ENCODE results near the gene PODNL1.
A peak's percentile ranks its signal among the peaks of the same experiment; 100 is the strongest.

Gene PODNL1

GRCh38 chr19:13956365-13956744, 18.1 kb upstream of the PODNL1 start:
- DNase-seq, result no peak

GRCh38 chr19:13955662-13956364, 17.6 kb upstream of the PODNL1 start:
- no peak for DNase-seq

DNA sequence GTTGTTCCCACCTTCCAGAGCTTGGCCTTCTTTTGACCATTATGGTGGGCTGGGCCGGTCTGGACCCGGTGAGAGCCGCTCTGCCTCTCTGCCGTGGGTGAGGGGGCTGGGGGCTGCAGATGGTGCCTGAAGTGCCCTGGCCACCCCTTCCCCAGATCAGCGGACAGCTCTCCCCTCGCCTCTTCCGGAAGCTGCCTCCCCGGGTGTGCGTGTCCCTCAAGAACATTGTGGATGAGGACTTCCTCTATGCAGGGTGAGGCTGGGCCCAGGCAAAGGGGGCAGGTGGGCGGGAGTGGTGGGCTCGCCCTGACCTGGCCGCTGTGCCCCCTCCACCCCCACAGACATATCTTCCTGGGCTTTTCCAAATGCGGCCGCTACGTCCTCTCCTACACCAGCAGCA, 16.0 kb upstream of the PODNL1 start:
- DNase-seq, result no peak

DNA sequence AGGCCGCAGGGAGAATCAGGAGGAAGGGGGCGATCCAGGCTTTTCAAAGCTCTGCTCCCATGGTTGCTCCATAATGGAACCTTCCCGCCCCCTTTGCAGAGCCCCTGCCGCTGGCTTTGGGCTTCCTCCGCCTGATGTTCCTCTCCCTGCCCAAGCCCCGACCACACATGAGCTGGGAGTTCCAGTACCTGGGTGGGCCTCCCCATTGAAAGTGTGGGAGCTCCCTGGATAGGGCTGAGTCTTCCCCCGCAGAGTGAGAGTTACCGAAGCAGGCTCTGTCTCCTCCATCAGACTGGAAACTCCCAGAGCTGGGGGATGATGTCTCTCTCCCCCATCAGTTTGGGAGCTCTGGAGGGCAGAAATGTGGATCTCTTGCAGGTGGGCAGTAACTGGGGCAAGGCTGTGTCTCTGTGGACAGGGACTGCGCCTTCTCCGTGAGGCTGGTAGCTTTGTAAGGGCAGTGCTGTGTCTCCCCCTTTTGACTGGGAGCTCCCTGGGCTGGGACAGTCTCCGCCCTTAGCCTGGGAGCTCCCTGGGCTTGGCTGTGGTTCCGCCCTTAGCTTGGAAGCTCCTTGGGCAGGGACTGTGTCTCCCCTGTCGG, 14.8 kb upstream of the PODNL1 start:
- DNase-seq, result no peak

DNA sequence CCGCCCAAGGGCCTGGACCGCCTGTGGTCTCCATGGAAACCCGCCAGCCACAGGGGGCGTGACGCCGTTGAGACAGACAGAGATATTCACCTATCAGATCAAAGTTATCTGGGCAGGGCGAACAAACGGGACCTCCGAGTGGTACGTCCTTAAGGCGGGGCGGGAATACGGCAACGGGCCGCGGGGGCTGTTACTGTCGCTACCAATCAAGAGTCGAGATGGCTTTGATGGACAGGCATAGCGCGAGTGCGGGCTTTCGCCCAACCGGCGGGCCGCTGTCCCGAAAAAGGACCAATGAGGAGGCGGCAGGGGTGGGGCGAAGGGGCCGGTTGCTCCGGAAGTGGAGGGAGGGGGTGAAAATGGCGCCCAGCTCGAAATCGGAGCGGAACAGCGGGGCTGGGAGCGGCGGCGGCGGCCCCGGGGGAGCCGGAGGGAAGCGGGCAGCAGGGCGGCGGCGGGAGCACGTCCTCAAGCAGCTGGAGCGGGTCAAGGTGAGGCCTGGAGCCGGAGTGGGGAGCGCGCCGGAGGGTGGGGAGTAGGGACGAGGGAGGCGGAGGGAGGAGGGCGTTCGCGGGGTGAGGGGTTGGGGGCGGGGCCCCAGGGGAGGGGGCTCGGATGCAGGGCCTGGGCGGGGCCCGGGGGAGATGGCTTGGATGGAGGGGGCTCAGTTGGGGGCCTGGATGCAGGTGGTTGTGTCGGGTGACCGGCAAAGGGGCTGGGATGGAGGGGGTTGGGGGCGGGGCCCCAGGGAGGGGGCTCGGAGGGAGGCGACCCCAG, 14.1 kb upstream of the PODNL1 start, which contains the start of gene DCAF15:
Gene DCAF15 (plus strand): TSS at position 356 of the 777 bp plus-strand sequence. CDS start 4 bp downstream, at position 360.
- peak; percentile 99 for DNase-seq

- DNase-seq, result no peak
These were observed 13.6 kb upstream of the PODNL1 start for GRCh38 chr19:13951799-13952153.

DNA sequence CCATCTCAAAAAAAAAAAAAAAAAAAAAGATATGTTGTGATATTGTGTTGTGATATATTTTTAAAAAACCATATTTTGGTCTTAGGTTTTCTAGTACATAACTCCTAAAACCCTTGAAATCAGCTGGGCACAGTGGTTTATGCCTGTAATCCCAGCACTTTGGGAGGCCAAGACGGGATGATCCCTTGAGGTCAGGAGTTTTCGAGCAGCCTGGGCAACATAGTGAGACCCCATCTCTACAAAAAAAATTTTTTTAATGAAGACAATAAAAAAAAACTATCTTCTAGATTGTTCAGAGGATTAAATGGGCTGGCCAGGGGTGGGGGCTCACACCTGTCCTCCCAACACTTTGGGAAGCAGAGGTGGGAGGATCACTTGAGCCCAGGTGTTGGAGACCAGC, 12.8 kb upstream of the PODNL1 start:
- DNase-seq, result no peak

DNA sequence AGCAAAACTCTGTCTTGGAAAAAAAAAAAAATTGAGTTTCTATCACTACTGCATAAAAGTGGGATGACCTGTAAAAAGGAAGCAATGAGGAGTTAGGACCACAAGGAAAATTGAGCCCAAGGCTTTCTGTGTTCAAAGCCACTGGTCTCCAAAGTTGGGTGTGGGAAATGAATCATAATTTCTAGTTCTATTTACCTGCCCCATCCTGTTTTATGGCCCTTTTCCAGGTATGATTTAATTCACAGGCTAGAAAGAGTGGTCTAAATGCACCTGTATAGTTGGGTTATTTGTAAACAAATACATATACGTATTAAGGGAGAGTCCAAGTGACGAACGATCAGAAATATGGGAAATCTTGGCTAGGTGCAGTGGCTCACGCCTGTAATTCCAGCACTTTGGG, 8.2 kb upstream of the PODNL1 start:
- no peak for DNase-seq

DNA sequence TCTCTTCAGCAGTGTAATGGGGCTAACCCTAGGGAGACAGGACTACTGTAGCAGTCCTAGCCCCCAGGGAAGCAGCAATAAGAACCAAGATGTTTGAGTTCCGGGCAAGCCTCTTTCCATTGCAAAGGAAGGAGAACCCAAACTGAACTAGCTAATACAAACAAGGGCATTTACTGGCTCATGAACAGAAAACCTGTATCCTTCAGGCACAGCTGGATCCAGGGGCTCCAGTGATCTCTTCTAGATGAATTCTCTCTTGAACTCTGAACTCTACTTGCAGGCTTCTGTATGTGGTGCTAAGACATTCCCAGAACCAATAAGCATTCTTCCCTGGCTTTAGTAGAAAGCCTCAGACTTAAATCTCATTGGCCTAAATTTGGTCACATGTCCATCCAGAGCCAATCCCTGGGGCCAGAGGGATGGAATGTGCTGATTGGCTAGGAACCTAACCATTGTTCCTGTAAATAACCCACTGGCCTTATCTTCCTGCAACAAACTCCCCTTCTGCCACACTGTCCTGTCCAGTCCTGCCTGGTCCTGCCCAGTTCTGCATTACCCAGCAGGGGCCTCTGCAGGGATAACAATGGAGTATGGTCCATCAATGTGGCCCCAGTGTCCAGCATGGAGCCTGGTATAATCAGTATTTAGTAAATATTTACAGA, 3.9 kb upstream of the PODNL1 start:
- DNase-seq, result no peak

DNA sequence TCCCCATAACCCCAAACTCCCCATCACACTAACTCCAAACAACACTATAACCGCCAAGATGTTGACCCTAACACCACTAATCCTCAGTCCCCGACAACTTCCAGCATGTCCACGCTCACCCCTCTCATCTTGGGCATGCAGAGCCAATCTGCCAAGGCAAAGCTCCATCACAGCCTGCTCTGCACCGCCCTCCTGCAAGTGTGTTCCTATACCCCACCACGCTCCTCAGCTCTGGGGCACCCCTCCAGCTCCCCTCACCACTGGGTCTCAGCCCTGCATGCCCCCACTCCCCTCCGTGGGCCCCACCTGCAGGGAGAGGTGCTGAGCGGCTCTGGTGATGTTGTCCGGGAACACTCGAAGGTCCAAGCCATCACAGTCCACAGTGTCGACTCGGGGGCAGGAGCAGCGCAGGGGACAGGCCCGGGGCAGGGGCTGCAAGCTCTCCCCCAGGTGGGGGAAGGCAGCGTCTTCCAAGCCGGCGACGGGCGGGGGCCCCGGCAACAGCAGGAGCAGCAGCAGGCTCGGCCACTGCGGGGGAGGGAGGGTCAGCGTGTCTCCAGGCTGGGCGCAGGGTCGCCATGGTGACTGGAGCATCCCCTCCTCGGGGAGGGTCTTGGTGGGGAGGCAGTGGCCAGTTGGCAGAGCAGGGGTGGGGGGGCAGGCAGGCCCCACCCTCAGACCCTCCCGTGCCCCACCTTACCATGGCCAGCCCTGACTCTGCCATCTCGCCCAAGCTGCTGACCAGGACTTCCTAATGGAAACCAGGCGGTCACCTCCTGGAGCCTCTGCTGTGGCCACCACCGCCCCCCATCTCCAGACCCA, 527 bp downstream of the PODNL1 start:
- DNase-seq, result no peak

DNA sequence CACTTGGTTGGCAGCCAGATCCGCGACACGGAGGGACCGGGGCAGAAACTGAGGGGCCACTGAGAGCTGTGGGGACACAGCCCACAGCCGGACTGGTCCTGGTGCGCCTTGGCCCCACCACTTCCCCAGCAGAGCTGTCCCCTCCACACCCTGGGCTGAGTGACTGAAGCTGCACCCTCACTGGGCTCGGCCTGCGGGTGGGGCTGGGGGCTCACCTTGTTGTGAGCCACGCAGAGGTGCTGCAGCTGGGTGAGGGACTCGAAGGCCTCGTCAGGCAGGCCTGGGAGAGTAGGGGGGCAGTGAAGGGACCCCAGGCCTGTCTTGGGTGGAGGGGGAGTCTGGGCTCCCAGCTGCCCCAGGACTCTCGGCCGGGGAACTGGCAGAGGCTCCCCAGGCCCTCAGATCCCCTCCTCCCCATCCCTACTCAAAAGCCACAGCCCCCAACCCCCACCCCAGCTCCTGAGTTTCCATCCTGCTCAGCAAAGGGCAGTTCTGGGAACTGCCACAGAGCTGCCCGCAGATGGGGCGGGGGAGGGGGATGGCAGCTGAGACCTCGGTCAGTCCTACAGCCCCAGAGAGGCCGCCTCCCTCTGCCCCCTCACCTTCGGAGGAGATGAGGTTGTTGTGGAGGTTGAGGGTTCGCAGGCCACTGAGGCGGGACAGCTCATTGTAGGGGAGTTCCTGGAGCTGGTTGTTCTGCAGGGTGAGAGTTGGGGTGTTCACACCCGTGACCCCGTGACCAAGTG, 2.3 kb downstream of the PODNL1 start:
- no peak for DNase-seq

- no peak for DNase-seq
These were observed 3.5 kb downstream of the PODNL1 start for GRCh38 chr19:13934785-13935109.

DNA sequence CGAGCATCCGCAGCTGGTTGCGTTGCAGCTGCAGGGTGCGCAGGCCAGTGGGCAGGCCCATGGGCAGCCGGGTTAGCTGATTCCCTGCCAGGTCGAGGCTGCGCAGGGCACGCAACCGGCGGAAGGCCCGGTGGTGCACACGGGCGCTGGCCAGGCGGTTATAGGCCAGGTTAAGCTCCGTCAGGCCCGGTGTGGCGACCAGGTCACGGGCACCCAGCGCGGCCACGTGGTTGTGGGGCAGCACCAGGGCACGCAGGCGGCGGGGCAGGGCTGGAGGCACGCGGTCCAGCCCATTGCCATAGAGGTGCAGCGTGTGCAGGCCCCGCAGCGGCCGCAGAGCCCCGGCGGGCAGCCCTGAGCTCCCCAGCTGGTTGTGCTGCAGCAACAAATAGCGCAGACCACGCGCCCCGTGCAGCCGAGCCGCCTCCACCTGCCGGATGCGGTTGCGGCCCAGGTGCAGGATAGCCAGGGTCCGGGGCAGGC, 5.3 kb downstream of the PODNL1 start:
- DNase-seq, result no peak

DNA sequence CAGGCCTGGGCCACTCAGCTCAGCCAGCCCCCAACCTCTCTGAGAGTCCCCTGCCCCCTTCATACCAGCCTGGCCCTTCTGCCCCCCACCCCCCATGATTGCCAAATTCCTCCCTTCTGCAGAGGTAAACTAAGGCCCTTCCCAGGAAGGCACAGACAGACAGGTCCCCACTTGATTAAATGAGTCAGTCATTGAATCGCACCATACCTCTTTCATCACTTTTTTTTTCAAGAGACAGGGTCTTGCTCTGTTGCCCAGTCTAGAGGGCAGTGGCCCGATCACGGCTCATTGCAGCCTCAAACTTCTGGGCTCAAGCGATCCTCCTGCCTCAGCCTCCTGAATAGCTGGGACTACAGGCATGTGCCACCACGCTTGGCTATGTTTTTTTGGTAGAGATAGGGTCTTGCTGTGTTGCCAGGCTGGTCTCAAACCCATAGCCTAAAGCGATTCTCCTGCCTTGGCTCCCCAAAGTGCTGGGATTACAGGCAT, 6.0 kb downstream of the PODNL1 start:
- DNase-seq, result no peak

- no peak for DNase-seq
These were observed 6.6 kb downstream of the PODNL1 start for GRCh38 chr19:13931391-13932148.

- DNase-seq, result no peak
These were observed 7.8 kb downstream of the PODNL1 start for GRCh38 chr19:13930402-13930801.

- DNase-seq, result no peak
These were observed 8.3 kb downstream of the PODNL1 start for GRCh38 chr19:13929956-13930355.

DNA sequence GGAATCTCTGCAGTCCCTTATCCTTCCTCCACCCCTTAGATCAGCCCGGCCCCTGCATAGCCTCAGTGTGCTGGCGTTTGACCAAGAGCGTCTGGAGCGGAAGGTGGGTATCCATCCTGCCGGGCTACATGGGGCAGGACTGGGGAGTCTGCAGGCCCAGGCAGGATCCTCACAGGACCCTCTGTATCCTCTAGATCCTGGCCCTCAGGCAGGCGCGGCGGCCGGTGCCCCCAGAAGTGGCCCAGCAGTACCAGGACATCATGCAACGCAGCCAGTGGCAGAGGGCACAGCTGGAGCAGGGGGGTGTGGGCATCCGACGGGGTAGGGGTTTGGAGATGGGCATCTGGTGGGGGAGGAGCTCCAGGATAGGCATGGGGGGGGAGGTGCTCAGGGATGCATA, 8.9 kb downstream of the PODNL1 start:
- DNase-seq, result no peak

DNA sequence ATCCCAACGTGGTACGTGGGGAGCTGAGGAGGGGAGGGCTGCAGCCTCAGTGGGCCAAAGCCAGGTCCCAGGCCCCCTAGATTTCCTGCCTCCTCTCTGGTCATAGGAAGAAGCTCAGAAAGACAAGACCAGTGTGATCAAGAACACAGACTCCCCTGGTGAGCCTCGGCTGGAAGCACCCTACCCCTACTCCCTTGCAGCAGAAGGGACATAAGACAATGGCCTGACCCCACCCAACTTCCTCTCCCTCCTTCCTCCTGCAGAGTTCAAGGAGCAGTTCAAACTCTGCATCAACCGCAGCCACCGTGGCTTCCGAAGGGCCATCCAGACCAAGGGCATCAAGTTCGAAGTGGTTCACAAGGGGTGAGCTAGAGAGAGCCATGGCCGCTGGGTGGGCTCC, 11.5 kb downstream of the PODNL1 start:
- no peak for DNase-seq

DNA sequence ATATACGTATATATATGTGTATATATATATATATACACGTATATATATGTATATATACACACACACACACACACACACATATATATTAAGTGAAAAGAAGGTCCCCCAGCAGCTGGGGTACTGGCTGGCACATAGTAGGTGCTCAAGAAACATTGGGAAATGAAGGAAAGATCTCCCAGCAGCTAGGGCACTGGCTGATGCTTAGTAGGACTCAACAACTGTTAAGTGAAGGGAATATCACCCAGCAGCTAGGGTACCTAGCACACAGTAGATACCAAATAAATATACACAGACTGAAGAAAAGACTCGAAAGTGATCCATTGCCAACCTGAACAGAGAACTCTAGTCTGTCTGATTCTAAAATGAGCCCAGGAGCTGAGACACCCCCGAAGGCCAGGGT, 12.2 kb downstream of the PODNL1 start:
- no peak for DNase-seq
